HepG2 (cell line): Measurements from ENCODE around the gene C11orf68. TPM values are rescaled to one million over a fixed set of nuclear protein-coding genes. Genes with fewer than 3 reads are reported as not detected.
A peak's percentile ranks its signal among the peaks of the same experiment; 100 is the strongest.

Experiments
- AHR ChIP-seq: IDR thresholded peaks from 2 replicates; pipeline ENCODE4 v1.6.1; 2018; ENCODE audit warnings: missing genetic modification reagents, missing compliant biosample characterization
- DNMT1 ChIP-seq: sonication (generic); formaldehyde crosslinking; IDR thresholded peaks from 2 replicates; pipeline ENCODE4 v1.5.1; 2020; ENCODE audit warnings: mild to moderate bottlenecking, missing genetic modification reagents
- DRAP1 ChIP-seq: IDR thresholded peaks from 2 replicates; pipeline ENCODE4 v1.6.1; 2016; ENCODE audit warnings: missing genetic modification reagents, missing compliant biosample characterization
- EED ChIP-seq: sonication (generic); formaldehyde crosslinking; IDR thresholded peaks from 2 replicates; pipeline ENCODE4 v1.5.0; 2020; ENCODE audit warnings: mild to moderate bottlenecking, missing genetic modification reagents
- FOSL2 ChIP-seq: sonication (generic); formaldehyde crosslinking; IDR thresholded peaks from 2 replicates; pipeline ENCODE4 v1.4.0; 2020; ENCODE audit warnings: missing genetic modification reagents
- KAT2B ChIP-seq: fragments of 150-350 bp; IDR thresholded peaks from 2 replicates; pipeline ENCODE4 v1.6.1; 2014; ENCODE audit warnings: low read depth, low read length, borderline replicate concordance
- MAFG ChIP-seq: sonication (generic); formaldehyde crosslinking; IDR thresholded peaks from 2 replicates; pipeline ENCODE4 v1.5.1; 2020; ENCODE audit warnings: mild to moderate bottlenecking, missing genetic modification reagents
- NFIB ChIP-seq: sonication (generic); formaldehyde crosslinking; IDR thresholded peaks from 2 replicates; pipeline ENCODE4 v1.9.0; 2021; ENCODE audit warnings: missing genetic modification reagents, mild to moderate bottlenecking, borderline replicate concordance
- RBM22 ChIP-seq: fragments of 200-400 bp; formaldehyde crosslinking; optimal IDR thresholded peaks from 2 replicates; pipeline ENCODE3; 2017; ENCODE audit warnings: mild to moderate bottlenecking, low read length, moderate library complexity
- SP5 ChIP-seq: IDR thresholded peaks from 2 replicates; pipeline ENCODE4 v1.6.1; 2016; ENCODE audit warnings: low read depth, borderline replicate concordance
- ZEB1 ChIP-seq: IDR thresholded peaks from 2 replicates; pipeline ENCODE4 v1.6.1; 2012; ENCODE audit warnings: mild to moderate bottlenecking, low read depth, inconsistent platforms; ENCODE audit not compliant: insufficient replicate concordance
- ZFP82 ChIP-seq: sonication (generic); formaldehyde crosslinking; IDR thresholded peaks from 2 replicates; pipeline ENCODE4 v1.5.1; 2020; ENCODE audit warnings: mild to moderate bottlenecking, missing genetic modification reagents, borderline replicate concordance
- ZNF235 ChIP-seq: sonication (generic); formaldehyde crosslinking; IDR thresholded peaks from 2 replicates; pipeline ENCODE4 v1.8.1; 2023; ENCODE audit warnings: mild to moderate bottlenecking, missing genetic modification reagents, borderline replicate concordance
- ZNF274 ChIP-seq: sonication (generic); formaldehyde crosslinking; IDR thresholded peaks from 2 replicates; pipeline ENCODE4 v1.5.1; 2020; ENCODE audit warnings: mild to moderate bottlenecking, missing genetic modification reagents
- ZNF510 ChIP-seq: sonication (generic); formaldehyde crosslinking; IDR thresholded peaks from 2 replicates; pipeline ENCODE4 v1.4.0; 2020; ENCODE audit warnings: low read depth, mild to moderate bottlenecking, missing genetic modification reagents
- ZNF598 ChIP-seq: sonication (generic); formaldehyde crosslinking; IDR thresholded peaks from 2 replicates; pipeline ENCODE4 v1.5.1; 2020; ENCODE audit warnings: mild to moderate bottlenecking, missing genetic modification reagents, borderline replicate concordance
- ZSCAN9 ChIP-seq: IDR thresholded peaks from 2 replicates; pipeline ENCODE4 v1.6.1; 2016; ENCODE audit warnings: borderline replicate concordance
- polyA plus RNA-seq, 8 experiments: library from polyadenylated mRNA; depleted of rRNA in 3 of 8; stranded (reverse) in 7 of 8; unstranded in 1 of 8; fragments of >200 nt; fragmentation: Illumina TruSeq in 4 of 8; extraction: Trizol in 4 of 8; gene quantifications; 2 replicates each; pipeline versions ENCODE4 v1.2.1 to v1.2.3, GENCODE V29; 2011 to 2016; ENCODE audit warnings: low read depth in 4 of 8, missing spikeins in 1 of 8, mixed read lengths in 1 of 8; ENCODE audit not compliant: insufficient read depth in 1 of 8
- total RNA-seq, 5 experiments: library from RNA; depleted of rRNA; stranded (reverse); fragments of >200 nt; fragmentation: Illumina TruSeq; extraction: Trizol; gene quantifications; 2 replicates each; pipeline ENCODE4 v1.2.3, GENCODE V29; 2016; ENCODE audit warnings: low read depth in 1 of 5
- TF ChIP-seq, protein P1 (sequence below): sonication (generic); formaldehyde crosslinking; IDR thresholded peaks from 2 replicates; pipeline ENCODE4 v1.9.0; 2021; ENCODE audit warnings: missing genetic modification reagents, borderline replicate concordance
- TF ChIP-seq, protein P2 (sequence below): sonication (generic); formaldehyde crosslinking; IDR thresholded peaks from 2 replicates; pipeline ENCODE4 v1.5.0; 2020; ENCODE audit warnings: missing genetic modification reagents, mild to moderate bottlenecking, borderline replicate concordance
- TF ChIP-seq, protein P3 (sequence below): IDR thresholded peaks from 2 replicates; pipeline ENCODE4 v1.6.1; 2018; ENCODE audit warnings: missing genetic modification reagents, mild to moderate bottlenecking, missing compliant biosample characterization
- TF ChIP-seq, protein P4 (sequence below): sonication (generic); formaldehyde crosslinking; IDR thresholded peaks from 2 replicates; pipeline ENCODE4 v1.8.0; 2022; ENCODE audit warnings: missing genetic modification reagents, low read depth, mild to moderate bottlenecking, borderline replicate concordance
- TF ChIP-seq, protein P5 (sequence below): IDR thresholded peaks from 2 replicates; pipeline ENCODE4 v1.6.1; 2016; ENCODE audit warnings: mild to moderate bottlenecking

C11orf68 gene
- total and polyA plus RNA-seq, 2 of the 13 experiments (the other 11 are each of a cell fraction or from before 2014, with no cell fraction given) = 8.4 to 28.3 TPM

DNA sequence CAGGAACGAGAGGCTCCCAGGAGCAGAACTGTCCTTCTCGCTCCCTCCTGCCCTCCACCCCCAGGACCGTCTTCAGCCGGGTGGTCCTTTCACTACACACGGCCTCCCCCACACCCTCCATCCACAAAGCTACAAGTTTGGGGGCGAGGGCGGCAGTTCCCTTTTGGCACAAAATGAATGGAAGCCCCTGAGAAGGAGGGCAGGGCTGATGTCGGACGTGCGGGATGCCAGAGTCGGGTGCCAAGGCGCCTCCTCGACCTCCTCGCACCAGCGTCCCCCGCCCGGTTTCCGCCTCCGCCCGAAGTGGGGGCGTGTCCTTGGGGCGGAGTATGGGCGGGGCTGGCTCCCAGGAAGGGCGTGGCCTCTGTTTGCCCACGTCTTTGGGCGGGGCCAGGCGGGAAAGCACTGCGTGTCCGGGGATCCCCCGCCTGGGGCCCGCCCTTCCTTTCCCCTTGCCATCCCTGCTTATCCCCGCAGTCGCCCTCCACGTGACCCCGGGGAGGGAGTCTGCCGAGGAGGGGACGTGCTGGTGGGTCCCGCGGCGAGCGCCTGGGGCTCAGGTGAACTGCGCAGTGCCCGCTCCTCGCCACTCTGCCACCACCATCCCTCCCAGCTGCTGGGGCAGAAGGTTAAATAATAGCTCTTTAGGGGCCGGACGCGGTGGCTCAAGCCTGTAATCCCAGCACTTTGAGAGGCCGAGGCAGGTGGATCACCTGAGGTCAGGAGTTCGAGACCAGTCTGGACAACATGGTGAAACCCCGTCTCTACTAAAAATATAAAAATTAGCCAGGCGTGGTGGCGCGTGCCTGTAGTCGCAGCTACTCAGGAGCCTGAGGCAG lies 45.3 kb downstream of the C11orf68 start (continued):
- TF ChIP-seq NFIB (CRISPR knock-in tag) (no peak), ZNF235 (no peak), MAFG (no peak), ZNF598 (CRISPR knock-in tag) (no peak), ZNF274 (CRISPR knock-in tag) (0 out of 2 replicates have a peak, but pooled peaks have one; percentile 56), EED (no peak), ZSCAN9 (no peak; the same call in 1 of the 2 replicates), ZNF510 (CRISPR knock-in tag) (no peak), FOSL2 (CRISPR knock-in tag) (no peak; the same call in none of the 2 replicates), DNMT1 (CRISPR knock-in tag) (0 out of 2 replicates have a peak, but pooled peaks have one; percentile 58), ZEB1 (no peak), AHR (CRISPR knock-in tag) (no peak), DRAP1 (CRISPR knock-in tag) (peak; percentile 73; the same call in 1 of the 2 replicates), KAT2B (no peak), RBM22 (no peak), SP5 (peak; percentile 85), ZFP82 (no peak)
- TF ChIP-seq, protein P1, sequence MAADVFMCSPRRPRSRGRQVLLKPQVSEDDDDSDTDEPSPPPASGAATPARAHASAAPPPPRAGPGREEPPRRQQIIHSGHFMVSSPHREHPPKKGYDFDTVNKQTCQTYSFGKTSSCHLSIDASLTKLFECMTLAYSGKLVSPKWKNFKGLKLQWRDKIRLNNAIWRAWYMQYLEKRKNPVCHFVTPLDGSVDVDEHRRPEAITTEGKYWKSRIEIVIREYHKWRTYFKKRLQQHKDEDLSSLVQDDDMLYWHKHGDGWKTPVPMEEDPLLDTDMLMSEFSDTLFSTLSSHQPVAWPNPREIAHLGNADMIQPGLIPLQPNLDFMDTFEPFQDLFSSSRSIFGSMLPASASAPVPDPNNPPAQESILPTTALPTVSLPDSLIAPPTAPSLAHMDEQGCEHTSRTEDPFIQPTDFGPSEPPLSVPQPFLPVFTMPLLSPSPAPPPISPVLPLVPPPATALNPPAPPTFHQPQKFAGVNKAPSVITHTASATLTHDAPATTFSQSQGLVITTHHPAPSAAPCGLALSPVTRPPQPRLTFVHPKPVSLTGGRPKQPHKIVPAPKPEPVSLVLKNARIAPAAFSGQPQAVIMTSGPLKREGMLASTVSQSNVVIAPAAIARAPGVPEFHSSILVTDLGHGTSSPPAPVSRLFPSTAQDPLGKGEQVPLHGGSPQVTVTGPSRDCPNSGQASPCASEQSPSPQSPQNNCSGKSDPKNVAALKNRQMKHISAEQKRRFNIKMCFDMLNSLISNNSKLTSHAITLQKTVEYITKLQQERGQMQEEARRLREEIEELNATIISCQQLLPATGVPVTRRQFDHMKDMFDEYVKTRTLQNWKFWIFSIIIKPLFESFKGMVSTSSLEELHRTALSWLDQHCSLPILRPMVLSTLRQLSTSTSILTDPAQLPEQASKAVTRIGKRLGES (CRISPR knock-in tag) = no peak
- TF ChIP-seq, protein P2, sequence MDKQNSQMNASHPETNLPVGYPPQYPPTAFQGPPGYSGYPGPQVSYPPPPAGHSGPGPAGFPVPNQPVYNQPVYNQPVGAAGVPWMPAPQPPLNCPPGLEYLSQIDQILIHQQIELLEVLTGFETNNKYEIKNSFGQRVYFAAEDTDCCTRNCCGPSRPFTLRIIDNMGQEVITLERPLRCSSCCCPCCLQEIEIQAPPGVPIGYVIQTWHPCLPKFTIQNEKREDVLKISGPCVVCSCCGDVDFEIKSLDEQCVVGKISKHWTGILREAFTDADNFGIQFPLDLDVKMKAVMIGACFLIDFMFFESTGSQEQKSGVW (CRISPR knock-in tag) = no peak
- TF ChIP-seq, protein P3, sequence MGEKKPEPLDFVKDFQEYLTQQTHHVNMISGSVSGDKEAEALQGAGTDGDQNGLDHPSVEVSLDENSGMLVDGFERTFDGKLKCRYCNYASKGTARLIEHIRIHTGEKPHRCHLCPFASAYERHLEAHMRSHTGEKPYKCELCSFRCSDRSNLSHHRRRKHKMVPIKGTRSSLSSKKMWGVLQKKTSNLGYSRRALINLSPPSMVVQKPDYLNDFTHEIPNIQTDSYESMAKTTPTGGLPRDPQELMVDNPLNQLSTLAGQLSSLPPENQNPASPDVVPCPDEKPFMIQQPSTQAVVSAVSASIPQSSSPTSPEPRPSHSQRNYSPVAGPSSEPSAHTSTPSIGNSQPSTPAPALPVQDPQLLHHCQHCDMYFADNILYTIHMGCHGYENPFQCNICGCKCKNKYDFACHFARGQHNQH = no peak
- TF ChIP-seq, protein P4, sequence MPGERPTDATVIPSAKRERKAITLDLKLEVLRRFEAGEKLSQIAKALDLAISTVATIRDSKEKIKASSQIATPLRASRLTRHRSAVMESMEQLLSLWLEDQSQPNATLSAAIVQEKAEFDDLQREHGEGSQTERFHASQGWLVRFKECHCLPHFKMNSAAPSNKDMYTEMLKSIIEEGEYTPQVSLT (CRISPR knock-in tag) = 0 out of 2 replicates have a peak, but pooled peaks have one; percentile 45
- TF ChIP-seq, protein P5, sequence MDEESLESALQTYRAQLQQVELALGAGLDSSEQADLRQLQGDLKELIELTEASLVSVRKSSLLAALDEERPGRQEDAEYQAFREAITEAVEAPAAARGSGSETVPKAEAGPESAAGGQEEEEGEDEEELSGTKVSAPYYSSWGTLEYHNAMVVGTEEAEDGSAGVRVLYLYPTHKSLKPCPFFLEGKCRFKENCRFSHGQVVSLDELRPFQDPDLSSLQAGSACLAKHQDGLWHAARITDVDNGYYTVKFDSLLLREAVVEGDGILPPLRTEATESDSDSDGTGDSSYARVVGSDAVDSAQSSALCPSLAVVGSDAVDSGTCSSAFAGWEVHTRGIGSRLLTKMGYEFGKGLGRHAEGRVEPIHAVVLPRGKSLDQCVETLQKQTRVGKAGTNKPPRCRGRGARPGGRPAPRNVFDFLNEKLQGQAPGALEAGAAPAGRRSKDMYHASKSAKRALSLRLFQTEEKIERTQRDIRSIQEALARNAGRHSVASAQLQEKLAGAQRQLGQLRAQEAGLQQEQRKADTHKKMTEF (CRISPR knock-in tag) = peak; percentile 83
